HG02678 (cell line): ENCODE results near the gene TRMT13.

ENCODE experiments used
- ATAC-seq: cut with Tn5 transposase; IDR thresholded peaks from one replicate; pipeline ENCODE4 v1.9.1; 2021; ENCODE audit warnings: mild to moderate bottlenecking, moderate library complexity; ENCODE audit not compliant: unreplicated experiment

TRMT13 gene

GRCh38 chr1:100132566-100133477 is at the start of gene TRMT13, which contains the start of gene SASS6:
TRMT13 (plus strand) TSS chr1:100133163; CDS start chr1:100133169, 6 bp downstream.
SASS6 (minus strand) TSS chr1:100132930; CDS start chr1:100132814, 116 bp downstream.
- ATAC-seq, result peak; percentile 91

- no peak for ATAC-seq
These were observed 45.6 kb upstream of the TRMT13 start for GRCh38 chr1:100087396-100087795.

GRCh38 chr1:100089082-100089481 is 43.9 kb upstream of the TRMT13 start:
- no peak for ATAC-seq

GRCh38 chr1:100090471-100090870 is 42.5 kb upstream of the TRMT13 start:
- ATAC-seq, result no peak

- no peak for ATAC-seq
These were observed 32.8 kb upstream of the TRMT13 start for GRCh38 chr1:100100202-100100601.

- no peak for ATAC-seq
These were observed 31.4 kb upstream of the TRMT13 start for GRCh38 chr1:100101564-100101963.

- no peak for ATAC-seq
These were observed 25.3 kb upstream of the TRMT13 start for GRCh38 chr1:100107696-100108095.

- no peak for ATAC-seq
These were observed 23.4 kb upstream of the TRMT13 start for GRCh38 chr1:100109554-100110066.

GRCh38 chr1:100115524-100115923 is 17.4 kb upstream of the TRMT13 start:
- ATAC-seq, result no peak

- ATAC-seq, result no peak
These were observed 10.8 kb upstream of the TRMT13 start for GRCh38 chr1:100122177-100122576.

- ATAC-seq, result no peak
These were observed 5.7 kb upstream of the TRMT13 start for GRCh38 chr1:100127226-100127625.

GRCh38 chr1:100130552-100131077 is 2.3 kb upstream of the TRMT13 start:
- no peak for ATAC-seq

GRCh38 chr1:100131623-100132022 is 1.3 kb upstream of the TRMT13 start:
- no peak for ATAC-seq

- no peak for ATAC-seq
These were observed 1.9 kb downstream of the TRMT13 start for GRCh38 chr1:100134872-100135271.

- ATAC-seq, result no peak
These were observed 4.6 kb downstream of the TRMT13 start for GRCh38 chr1:100137602-100138001.

- no peak for ATAC-seq
These were observed 8.2 kb downstream of the TRMT13 start for GRCh38 chr1:100141192-100141591.

GRCh38 chr1:100142343-100142742 is 9.4 kb downstream of the TRMT13 start:
- no peak for ATAC-seq

- ATAC-seq, result no peak
These were observed 12.2 kb downstream of the TRMT13 start for GRCh38 chr1:100145116-100145515.

GRCh38 chr1:100146958-100147357 is 14.0 kb downstream of the TRMT13 start:
- ATAC-seq, result no peak

- no peak for ATAC-seq
These were observed 14.9 kb downstream of the TRMT13 start for GRCh38 chr1:100147875-100148274.

GRCh38 chr1:100151679-100152078 is 18.7 kb downstream of the TRMT13 start:
- ATAC-seq, result no peak

- ATAC-seq, result peak; percentile 86
These were observed 19.3 kb downstream of the TRMT13 start for GRCh38 chr1:100152271-100152670.
